Limb (tissue), 2 donors: Measurements from ENCODE around the gene YTHDF1.
"Not testable (repeated sequence)": the region's sequence is repeated elsewhere in the genome, so short reads cannot be mapped to it uniquely, and the experiment has no call there.

ENCODE experiments used
- DNase-seq, 2 donors: peaks; one replicate each; pipeline ENCODE4 v3.0.0-alpha.2; 2016; ENCODE audit errors: extremely low spot score in 2 of 2

The YTHDF1 gene

GRCh38 chr20:63227260-63227659 lies 11.3 kb upstream of the YTHDF1 start:
- DNase-seq: no peak

- no peak for DNase-seq
Observed at GRCh38 chr20:63226042-63226943, 10.4 kb upstream of the YTHDF1 start.

- DNase-seq: no peak
Observed at GRCh38 chr20:63225082-63225454, 9.1 kb upstream of the YTHDF1 start.

GRCh38 chr20:63224412-63225081 lies 8.6 kb upstream of the YTHDF1 start:
- DNase-seq: no peak

GRCh38 chr20:63223826-63224207 lies 7.9 kb upstream of the YTHDF1 start:
- DNase-seq: no peak

- DNase-seq: no peak
Observed at GRCh38 chr20:63223121-63223825, 7.3 kb upstream of the YTHDF1 start.

GRCh38 chr20:63222541-63222940 lies 6.6 kb upstream of the YTHDF1 start:
- DNase-seq: no peak

GRCh38 chr20:63221400-63222053 lies 5.6 kb upstream of the YTHDF1 start:
- DNase-seq: not testable (repeated sequence)

GRCh38 chr20:63220696-63221399 lies 4.9 kb upstream of the YTHDF1 start:
- DNase-seq: no peak

- no peak for DNase-seq
Observed at GRCh38 chr20:63219866-63220521, 4.1 kb upstream of the YTHDF1 start.

GRCh38 chr20:63219447-63219821 lies 3.5 kb upstream of the YTHDF1 start:
- no peak for DNase-seq

- no peak for DNase-seq
Observed at GRCh38 chr20:63218701-63219446, 2.9 kb upstream of the YTHDF1 start.

GRCh38 chr20:63217706-63218105 lies 1.8 kb upstream of the YTHDF1 start:
- no peak for DNase-seq

GRCh38 chr20:63216849-63217471 lies 1.0 kb upstream of the YTHDF1 start:
- DNase-seq: no peak

- DNase-seq: no peak
Observed at GRCh38 chr20:63215101-63216040, 560 bp downstream of the YTHDF1 start.

- no peak for DNase-seq
Observed at GRCh38 chr20:63214514-63214913, 1.4 kb downstream of the YTHDF1 start.

- no peak for DNase-seq
Observed at GRCh38 chr20:63212792-63213191, 3.1 kb downstream of the YTHDF1 start.

- no peak for DNase-seq
Observed at GRCh38 chr20:63212393-63212730, 3.6 kb downstream of the YTHDF1 start.
